HTERT RPE-1 (cell line): Measurements from ENCODE around the gene SYAP1.
"Not testable (repeated sequence)": the region's sequence is repeated elsewhere in the genome, so short reads cannot be mapped to it uniquely, and the experiment has no call there.

Experiments
- in situ Hi-C: fragments of 300-500 bp; cut with MboI; formaldehyde crosslinking; loops from 4 replicates; pipeline ENCODE4 v1.14.3; 2020; ENCODE audit warnings: low sequenced_read_pairs

The SYAP1 gene

GRCh38 chrX:16725072-16725471 lies 5.7 kb downstream of the SYAP1 start:
- in situ Hi-C loops = no loop called here

DNA sequence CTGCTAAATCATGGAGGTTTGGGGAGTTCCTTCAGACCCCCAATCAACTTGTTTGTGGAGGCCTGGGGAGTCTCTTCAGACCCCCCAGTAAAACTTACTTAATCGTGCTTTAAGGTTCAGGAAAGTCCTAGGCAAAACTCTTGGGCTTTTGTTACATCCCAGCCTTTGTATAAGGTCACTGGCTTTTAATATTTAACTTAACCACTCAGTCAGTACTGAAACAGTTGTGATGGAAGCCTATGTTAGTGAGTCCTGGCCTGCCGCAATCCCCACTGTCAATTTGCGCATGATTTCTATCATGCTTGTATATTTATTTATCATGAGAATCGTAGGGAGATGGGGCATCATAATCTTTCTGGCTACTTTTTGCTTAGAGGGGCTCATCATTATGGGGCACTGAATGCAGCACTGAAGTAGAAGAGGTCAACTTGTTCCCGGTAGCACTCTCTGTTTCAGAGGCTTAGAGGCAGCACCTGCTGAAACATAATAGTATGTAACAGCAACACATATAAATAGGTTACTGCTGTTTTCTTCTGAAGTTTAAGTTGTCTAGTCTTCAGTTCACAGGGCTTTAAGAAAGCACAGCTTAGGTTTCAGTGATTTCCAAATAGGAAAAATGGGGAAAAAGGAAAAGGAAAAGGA lies 7.1 kb downstream of the SYAP1 start:
- in situ Hi-C loops = not testable (repeated sequence)

GRCh38 chrX:16727637-16728036 lies 8.2 kb downstream of the SYAP1 start:
- in situ Hi-C loops = no loop called here

DNA sequence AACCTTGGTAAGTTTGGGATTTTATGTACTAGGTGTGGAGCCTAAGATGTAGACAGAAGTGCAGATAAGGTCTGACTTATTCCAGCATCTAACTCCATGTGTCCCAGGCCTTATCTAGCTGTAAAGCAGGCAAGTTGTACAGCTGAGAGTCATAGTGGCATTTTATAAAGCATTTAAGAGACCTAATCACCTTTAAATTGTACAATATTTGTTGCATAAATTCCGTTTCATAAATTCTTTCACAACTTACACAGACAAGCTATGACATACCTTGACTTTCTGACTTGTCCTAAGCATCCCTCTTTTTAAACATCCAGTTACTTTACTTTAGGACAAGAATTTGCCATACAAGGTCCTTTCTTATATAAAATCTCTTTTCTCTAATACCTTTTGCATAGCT lies 11.0 kb downstream of the SYAP1 start:
- in situ Hi-C loops = no loop called here

GRCh38 chrX:16733013-16733412 lies 13.6 kb downstream of the SYAP1 start:
- in situ Hi-C loops = no loop called here

DNA sequence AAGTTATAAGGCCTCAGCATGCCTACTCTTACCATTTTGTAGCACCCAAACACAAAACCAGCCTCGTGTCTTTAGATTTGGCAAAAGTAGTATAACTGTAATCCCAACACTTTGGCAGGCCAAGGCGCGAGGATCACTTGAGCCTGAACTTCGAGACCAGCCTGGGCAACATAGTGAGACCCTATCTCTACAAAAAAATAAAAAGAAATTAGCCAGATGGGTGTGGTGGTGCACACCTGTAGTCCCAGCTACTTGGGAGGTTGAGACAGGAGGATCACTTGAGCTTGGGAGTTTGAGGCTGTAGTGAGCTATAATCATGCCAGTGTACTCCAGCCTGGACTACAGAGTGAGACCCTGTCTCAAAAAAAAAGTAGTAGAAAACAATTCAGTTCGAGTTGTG lies 17.6 kb downstream of the SYAP1 start:
- in situ Hi-C loops = no loop called here

DNA sequence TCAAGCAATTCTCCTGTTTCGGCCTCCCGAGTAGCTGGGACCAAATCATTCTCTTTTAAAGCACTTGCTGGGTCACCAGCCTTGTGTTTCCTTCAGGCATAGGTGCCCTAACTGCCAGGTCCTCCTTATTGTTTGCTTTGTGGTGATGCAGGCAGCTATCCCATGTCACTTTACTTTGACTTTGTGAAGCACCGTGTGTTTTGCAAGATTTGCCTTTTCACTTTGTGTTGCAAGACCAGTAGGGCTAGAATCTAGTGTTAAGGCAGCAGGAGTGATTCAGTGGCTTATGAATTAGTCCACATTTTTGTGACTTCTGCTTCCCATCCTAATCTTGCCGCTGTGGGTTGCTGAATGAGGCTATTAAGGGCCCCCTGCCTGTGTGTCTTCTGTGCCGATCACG lies 20.2 kb downstream of the SYAP1 start:
- in situ Hi-C loops = no loop called here

DNA sequence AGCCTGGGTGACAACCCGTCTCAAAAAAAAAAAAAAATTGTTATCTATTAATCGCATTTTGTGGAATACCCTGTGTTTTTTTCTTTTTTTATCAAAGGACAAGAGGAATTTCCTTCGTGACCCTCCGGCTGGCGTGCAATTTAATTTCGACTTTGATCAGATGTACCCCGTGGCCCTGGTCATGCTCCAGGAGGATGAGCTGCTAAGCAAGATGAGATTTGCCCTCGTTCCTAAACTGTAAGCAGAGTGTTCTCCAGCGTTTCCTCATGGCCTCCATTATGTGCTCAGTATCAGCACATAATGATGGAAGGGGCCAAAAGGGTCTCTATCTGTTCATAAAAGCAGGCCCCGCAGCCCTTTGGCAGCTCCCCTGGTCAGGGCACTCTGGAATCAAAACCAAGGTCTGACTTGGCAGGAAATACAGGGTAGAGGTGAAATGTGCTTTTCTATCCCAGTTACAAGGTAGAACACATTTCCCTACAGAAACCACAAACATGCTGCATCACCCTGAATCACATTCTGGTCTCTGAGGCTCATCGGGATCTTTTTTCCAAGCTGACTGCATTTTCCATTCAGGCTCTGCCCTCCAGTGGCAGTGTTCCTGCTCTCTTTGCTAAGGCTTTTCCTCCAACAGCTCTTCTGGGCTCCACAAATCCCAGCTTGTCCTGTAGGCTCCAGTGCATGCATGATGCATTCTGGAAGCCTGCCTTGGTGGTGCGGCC lies 24.4 kb downstream of the SYAP1 start:
- in situ Hi-C loops = no loop called here

DNA sequence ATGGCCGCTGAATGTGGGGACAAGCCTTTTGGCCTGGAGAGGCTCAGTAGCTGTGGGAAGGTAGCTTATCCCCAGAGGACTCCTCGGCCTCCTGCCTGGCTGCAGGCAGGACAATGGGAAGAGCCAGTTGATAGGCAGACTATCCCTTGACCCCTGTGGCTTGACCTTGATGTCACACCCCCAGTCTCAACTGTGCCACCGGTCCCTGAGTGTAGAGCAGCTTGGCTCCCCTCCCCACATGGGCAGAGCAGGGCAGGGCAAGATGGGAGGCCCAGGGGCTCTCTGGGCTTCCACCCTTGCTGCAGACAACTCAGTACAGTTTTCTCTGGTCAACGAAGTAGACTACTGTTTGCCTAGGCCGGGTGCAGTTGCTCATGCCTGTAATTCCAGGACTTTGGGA lies 25.7 kb downstream of the SYAP1 start:
- in situ Hi-C loops = no loop called here

- in situ Hi-C loops = no loop called here
These were observed 26.2 kb downstream of the SYAP1 start for GRCh38 chrX:16745659-16746058.

DNA sequence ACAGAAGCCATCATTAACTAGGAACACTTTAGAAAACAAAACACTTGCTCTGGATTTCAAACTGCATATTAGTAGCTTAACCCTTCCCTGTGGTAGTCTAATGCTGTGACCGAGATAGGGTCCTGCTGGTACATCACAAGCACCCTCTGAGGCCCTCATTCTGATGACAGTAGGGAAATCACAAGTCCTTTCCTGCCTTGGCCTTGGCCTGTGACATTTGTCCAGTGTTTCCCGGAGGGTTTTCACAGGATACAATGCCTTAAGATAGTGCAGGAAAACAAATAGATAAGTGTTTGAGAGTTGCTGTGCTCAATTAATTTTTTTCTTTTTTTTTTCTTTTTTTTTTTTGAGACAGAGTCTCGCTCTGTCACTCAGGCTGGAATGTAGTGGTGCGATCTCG lies 29.0 kb downstream of the SYAP1 start:
- in situ Hi-C loops = no loop called here

- in situ Hi-C loops = no loop called here
These were observed 30.7 kb downstream of the SYAP1 start for GRCh38 chrX:16750136-16750535.

- in situ Hi-C loops = no loop called here
These were observed 34.6 kb downstream of the SYAP1 start for GRCh38 chrX:16754019-16754418.

DNA sequence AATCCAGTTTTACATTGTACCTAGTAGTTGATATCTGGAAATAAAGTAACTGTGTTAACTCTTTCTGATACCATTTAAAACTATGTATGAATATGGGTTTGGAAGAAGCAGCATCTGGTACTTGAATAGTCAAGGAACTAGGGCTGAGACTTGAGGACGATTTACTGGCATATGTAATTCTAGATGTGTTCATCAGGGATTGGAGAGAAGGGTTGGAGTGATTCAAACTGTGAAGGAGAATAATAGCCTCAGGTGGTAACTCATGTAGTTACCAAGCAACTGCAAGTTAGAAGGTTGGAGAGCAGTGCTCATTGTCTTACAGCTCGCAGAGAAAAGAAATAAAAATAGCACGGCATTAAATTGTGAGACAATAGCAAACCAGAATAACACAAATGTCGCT lies 37.3 kb downstream of the SYAP1 start:
- in situ Hi-C loops = no loop called here

GRCh38 chrX:16761500-16761899 lies 42.1 kb downstream of the SYAP1 start:
- in situ Hi-C loops = not testable (repeated sequence)

GRCh38 chrX:16762579-16762978 lies 43.2 kb downstream of the SYAP1 start:
- in situ Hi-C loops = no loop called here

DNA sequence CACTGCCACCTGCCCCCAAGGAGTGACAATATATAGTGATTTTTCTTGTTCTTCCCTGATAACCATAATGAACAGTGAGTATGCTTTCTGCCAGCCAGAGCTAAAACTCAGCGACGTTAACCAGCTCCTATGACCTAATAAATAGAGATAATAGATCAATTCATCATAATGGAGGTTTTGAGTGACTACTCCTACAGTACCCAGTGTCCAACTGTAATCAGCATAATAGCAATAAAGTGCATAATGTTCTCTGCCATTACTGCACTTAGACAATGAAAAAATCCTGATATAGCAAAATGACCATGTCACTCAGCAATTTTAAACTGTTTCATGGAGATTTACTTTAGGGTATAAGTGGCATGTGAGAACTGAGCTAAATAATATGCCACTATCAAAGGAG lies 46.2 kb downstream of the SYAP1 start:
- in situ Hi-C loops = no loop called here

DNA sequence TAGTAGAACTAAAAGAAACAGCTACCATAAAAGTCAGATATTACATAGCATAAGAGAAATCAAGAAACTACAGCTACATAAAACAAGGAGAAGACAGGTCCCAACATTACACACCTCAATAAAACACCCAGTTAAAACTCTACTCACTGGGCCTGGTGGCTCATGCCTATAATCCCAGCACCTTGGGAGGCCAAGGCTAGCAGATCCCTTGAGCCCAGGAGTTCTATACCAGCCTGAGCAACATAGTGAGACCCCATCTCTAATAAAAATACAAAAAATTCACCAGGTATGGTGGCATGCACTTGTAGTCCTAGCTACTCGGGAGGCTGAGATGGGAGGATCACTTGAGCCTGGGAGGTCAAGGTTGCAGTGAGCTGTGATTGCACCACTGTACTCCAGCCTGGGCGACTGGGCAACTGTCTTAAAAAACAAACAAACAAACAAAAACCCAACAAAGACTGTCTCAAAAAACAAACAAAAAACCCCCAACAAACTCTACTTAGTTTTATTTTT lies 51.6 kb downstream of the SYAP1 start:
- in situ Hi-C loops = no loop called here

DNA sequence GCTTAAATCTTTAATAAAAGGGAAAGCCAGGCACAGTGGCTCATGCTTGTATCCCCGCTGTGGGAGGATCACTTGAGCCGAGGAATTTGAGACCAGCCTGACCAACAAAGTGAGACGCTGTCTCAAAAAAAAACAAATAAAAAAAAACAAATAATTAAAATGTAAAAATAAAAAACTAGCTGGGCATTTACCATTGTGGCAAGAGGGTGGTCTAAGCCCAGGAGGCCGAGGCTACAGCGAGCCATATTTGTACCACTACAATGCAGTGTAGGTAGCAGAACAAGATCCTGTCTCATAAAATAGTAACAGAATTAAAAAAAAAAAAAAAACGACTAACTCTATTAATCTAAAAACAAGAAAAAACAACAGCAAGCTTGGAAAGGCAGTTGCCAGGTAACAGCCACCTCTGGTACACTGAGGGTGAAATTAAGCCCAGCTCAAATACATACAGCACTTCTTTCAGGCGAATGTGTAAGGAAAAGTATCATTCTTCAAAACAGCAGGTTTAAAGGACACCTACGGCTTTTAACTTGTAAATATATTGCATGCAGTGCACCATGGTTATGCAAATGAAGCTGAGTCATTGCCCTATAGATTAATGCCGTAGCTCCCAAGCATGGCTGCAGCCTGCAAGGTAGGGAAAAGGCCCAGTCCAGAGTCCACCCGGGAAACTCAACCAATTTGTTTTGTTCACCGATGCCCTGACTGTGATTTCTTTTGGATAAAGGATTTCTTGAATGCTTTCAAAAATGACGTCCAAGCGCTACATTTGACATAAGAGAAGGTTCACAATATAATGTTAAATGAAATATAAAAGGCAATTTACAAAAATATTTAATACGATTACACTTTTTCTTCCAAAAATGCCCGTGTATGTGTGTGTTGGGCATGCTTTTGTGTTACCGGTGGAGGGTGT lies 52.3 kb downstream of the SYAP1 start:
- in situ Hi-C loops = no loop called here

GRCh38 chrX:16772460-16772859 lies 53.0 kb downstream of the SYAP1 start:
- in situ Hi-C loops = no loop called here

- in situ Hi-C loops = no loop called here
These were observed 55.3 kb downstream of the SYAP1 start for GRCh38 chrX:16774746-16775145.

- in situ Hi-C loops = no loop called here
These were observed 59.1 kb downstream of the SYAP1 start for GRCh38 chrX:16778545-16778944.
